Measurements from ENCODE around the gene B3GNT9. TPM values are rescaled to one million over a fixed set of nuclear protein-coding genes. Genes with fewer than 3 reads are reported as not detected.
A peak's percentile ranks its signal among the peaks of the same experiment; 100 is the strongest.

B3GNT9 gene
- total RNA-seq, 1 experiment from 2014 or later, result 11.5 TPM

GRCh38 chr16:67194260-67194659 is 43.5 kb upstream of the B3GNT9 start:
- DNase-seq (ENCODE audit: low read depth, low spot score), result no peak
- in situ Hi-C loops (cut with HindIII; ENCODE audit: low pct_unique_long_range_greater_than_20kb, low sequenced_read_pairs) (no loop called here), intact Hi-C loops (cut with micrococcal nuclease; ENCODE audit: unreplicated experiment) (no loop called here)
- Histone ChIP-seq H3K27ac (ENCODE audit: low read length) (no peak overlapping the region), H3K36me3 (ENCODE audit: control insufficient read depth, insufficient read depth, low read length) (peaks cover 17% of the 10 kb centered on the region), H3K9me3 (ENCODE audit: control insufficient read depth, insufficient read depth, low read depth, low read length) (no peaks in the 10 kb centered on the region), H3K27me3 (ENCODE audit: control insufficient read depth, insufficient read depth, low read length) (no peaks in the 10 kb centered on the region), H3K4me3 (ENCODE audit: low read depth in 2 of 2, low read length in 2 of 2) (no peak overlapping the region), H3K4me1 (ENCODE audit: control insufficient read depth, insufficient read depth, low read length) (peaks cover 23% of the 10 kb centered on the region)
- ATAC-seq, result no peak
- TF ChIP-seq, protein P1, sequence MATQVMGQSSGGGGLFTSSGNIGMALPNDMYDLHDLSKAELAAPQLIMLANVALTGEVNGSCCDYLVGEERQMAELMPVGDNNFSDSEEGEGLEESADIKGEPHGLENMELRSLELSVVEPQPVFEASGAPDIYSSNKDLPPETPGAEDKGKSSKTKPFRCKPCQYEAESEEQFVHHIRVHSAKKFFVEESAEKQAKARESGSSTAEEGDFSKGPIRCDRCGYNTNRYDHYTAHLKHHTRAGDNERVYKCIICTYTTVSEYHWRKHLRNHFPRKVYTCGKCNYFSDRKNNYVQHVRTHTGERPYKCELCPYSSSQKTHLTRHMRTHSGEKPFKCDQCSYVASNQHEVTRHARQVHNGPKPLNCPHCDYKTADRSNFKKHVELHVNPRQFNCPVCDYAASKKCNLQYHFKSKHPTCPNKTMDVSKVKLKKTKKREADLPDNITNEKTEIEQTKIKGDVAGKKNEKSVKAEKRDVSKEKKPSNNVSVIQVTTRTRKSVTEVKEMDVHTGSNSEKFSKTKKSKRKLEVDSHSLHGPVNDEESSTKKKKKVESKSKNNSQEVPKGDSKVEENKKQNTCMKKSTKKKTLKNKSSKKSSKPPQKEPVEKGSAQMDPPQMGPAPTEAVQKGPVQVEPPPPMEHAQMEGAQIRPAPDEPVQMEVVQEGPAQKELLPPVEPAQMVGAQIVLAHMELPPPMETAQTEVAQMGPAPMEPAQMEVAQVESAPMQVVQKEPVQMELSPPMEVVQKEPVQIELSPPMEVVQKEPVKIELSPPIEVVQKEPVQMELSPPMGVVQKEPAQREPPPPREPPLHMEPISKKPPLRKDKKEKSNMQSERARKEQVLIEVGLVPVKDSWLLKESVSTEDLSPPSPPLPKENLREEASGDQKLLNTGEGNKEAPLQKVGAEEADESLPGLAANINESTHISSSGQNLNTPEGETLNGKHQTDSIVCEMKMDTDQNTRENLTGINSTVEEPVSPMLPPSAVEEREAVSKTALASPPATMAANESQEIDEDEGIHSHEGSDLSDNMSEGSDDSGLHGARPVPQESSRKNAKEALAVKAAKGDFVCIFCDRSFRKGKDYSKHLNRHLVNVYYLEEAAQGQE (IDR thresholded peaks at IDR 0.05; ENCODE audit: insufficient read depth in 1 of 2, low read depth in 2 of 2, low read length in 1 of 2), result no peak
- no peak for TF ChIP-seq TCF7L2 (IDR thresholded peaks at IDR 0.05; ENCODE audit: low read depth, low read length)
- no peak for TF ChIP-seq POLR2AphosphoS5 (IDR thresholded peaks at IDR 0.05; ENCODE audit: low read depth, low read length)
- TF ChIP-seq CTCF (IDR thresholded peaks at IDR 0.05), result no peak
- TF ChIP-seq SIN3A (IDR thresholded peaks at IDR 0.05; ENCODE audit: borderline replicate concordance, insufficient read depth, low read depth, low read length), result no peak
- ChIA-PET POLR2A (no interaction called here), CTCF (no interaction called here)
- no TSS peak for BruUV-seq (replicated peaks)

DNA sequence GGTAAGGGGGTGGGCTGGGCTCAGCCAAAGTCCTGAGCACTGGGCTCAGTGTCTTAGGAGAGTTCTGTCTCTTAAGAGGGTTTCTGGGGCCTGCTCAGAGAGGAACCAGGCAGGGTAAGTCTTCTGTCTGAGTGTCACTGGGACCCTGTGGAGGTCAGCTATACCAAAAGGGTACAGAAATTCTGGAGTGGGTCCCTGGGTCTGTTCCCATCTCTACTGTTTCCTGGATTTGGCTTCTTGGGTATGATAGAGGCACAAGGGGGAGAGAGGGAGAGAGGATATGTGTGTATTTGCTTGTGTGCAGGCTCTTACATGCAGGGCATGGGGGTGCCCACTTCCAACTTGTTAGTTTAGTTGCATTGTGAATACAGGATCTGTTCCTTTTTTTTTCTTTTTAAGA is 42.7 kb upstream of the B3GNT9 start:
- Histone ChIP-seq H3K27ac (ENCODE audit: low read length) (peak overlapping the region; percentile 92; the same call in 1 of the 2 replicates), H3K4me1 (ENCODE audit: control insufficient read depth, insufficient read depth, low read length) (peaks cover 23% of the 10 kb centered on the region), H3K4me3 (ENCODE audit: low read depth in 2 of 2, low read length in 2 of 2) (peak overlapping the region; percentile 96 to 98), H3K9me3 (ENCODE audit: control insufficient read depth, insufficient read depth, low read depth, low read length) (no peaks in the 10 kb centered on the region), H3K36me3 (ENCODE audit: control insufficient read depth, insufficient read depth, low read length) (peaks cover 17% of the 10 kb centered on the region), H3K27me3 (ENCODE audit: control insufficient read depth, insufficient read depth, low read length) (no peaks in the 10 kb centered on the region)
- no peak for TF ChIP-seq CTCF (IDR thresholded peaks at IDR 0.05)
- TF ChIP-seq SIN3A (IDR thresholded peaks at IDR 0.05; ENCODE audit: borderline replicate concordance, insufficient read depth, low read depth, low read length), result no peak
- TF ChIP-seq TCF7L2 (IDR thresholded peaks at IDR 0.05; ENCODE audit: low read depth, low read length), result no peak
- TF ChIP-seq, protein P1 (IDR thresholded peaks at IDR 0.05; ENCODE audit: insufficient read depth in 1 of 2, low read depth in 2 of 2, low read length in 1 of 2), result no peak
- TF ChIP-seq POLR2AphosphoS5 (IDR thresholded peaks at IDR 0.05; ENCODE audit: low read depth, low read length), result no peak
- POLR2A ChIA-PET, result no interaction called here
- intact Hi-C loops (cut with micrococcal nuclease; ENCODE audit: unreplicated experiment) (no loop called here), in situ Hi-C loops (cut with HindIII; ENCODE audit: low pct_unique_long_range_greater_than_20kb, low sequenced_read_pairs) (no loop called here)
- no peak for DNase-seq (ENCODE audit: low read depth, low spot score)
- CTCF ChIA-PET, result no interaction called here
- no peak for ATAC-seq
- BruUV-seq (replicated peaks), result no TSS peak

All from Panc1 (cell line).